Left kidney (tissue), 2 donors: ENCODE measurements around the gene DNAH17. TPM values are rescaled to one million over a fixed set of nuclear protein-coding genes. Genes with fewer than 3 reads are reported as not detected.
A peak's percentile ranks its signal among the peaks of the same experiment; 100 is the strongest.

Experiments used
- DNase-seq: peaks from one replicate; pipeline ENCODE4 v3.0.0-alpha.2; 2013
- polyA plus RNA-seq: library from polyadenylated mRNA; unstranded; fragments of 120-200 nt; gene quantifications from one replicate; pipeline ENCODE4 v1.2.1, GENCODE V29; 2013; ENCODE audit not compliant: insufficient read length

DNAH17 gene
- polyA plus RNA-seq, 1 donor = 3.6 TPM

GRCh38 chr17:78392295-78392694, 184.9 kb downstream of the DNAH17 start:
- DNase-seq = no peak

- no peak for DNase-seq
Observed at GRCh38 chr17:78391843-78392242, 185.4 kb downstream of the DNAH17 start.

- no peak for DNase-seq
Observed at GRCh38 chr17:78391051-78391431, 186.2 kb downstream of the DNAH17 start.

GRCh38 chr17:78390241-78391050, 186.8 kb downstream of the DNAH17 start:
- no peak for DNase-seq

- DNase-seq = no peak
Observed at GRCh38 chr17:78387977-78388941, 188.9 kb downstream of the DNAH17 start.

GRCh38 chr17:78384479-78385175, 192.6 kb downstream of the DNAH17 start:
- DNase-seq = no peak

- DNase-seq = no peak
Observed at GRCh38 chr17:78383725-78384471, 193.3 kb downstream of the DNAH17 start.

GRCh38 chr17:78381601-78382232, 195.5 kb downstream of the DNAH17 start:
- DNase-seq = no peak

GRCh38 chr17:78380370-78380769, 196.8 kb downstream of the DNAH17 start:
- no peak for DNase-seq

GRCh38 chr17:78379131-78379491, 198.1 kb downstream of the DNAH17 start:
- no peak for DNase-seq

GRCh38 chr17:78378225-78379130, 198.7 kb downstream of the DNAH17 start, which contains the start of gene PGS1:
TSS of gene PGS1 (plus strand) at chr17:78378649. CDS start at chr17:78378666, 17 bp downstream.
- DNase-seq = peak; percentile 82

- DNase-seq = no peak
Observed at GRCh38 chr17:78377858-78378224, 199.4 kb downstream of the DNAH17 start.

GRCh38 chr17:78376161-78376560, 201.0 kb downstream of the DNAH17 start:
- DNase-seq = no peak

GRCh38 chr17:78375401-78376151, 201.6 kb downstream of the DNAH17 start:
- DNase-seq = no peak

GRCh38 chr17:78374631-78375274, 202.4 kb downstream of the DNAH17 start:
- no peak for DNase-seq

GRCh38 chr17:78374189-78374588, 203.0 kb downstream of the DNAH17 start:
- DNase-seq = no peak
